Measurements from ENCODE around the gene SH2B3.
A peak's percentile ranks its signal among the peaks of the same experiment; 100 is the strongest.
"Not testable (repeated sequence)": the region's sequence is repeated elsewhere in the genome, so short reads cannot be mapped to it uniquely, and the experiment has no call there.

Gene SH2B3

DNA sequence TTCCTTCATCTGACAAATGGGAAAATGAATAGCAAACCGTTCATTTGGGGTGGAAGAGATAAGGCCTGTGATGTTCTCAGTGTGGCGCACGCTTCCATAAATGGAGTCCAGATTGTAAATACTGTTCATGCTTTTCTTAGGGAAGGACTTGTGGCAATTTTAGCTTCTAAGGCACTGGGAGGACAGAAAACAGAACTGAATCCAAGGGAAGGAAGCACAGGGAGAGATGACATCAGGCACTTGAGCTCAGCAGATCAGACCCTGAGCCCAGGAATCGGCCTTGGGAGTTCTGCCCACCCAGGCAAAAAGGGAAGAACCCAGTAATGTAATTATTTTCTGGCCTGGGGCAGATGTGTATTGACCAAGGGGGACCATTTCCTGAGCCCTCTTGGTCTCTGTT, 7.2 kb upstream of the SH2B3 start:
- no peak overlapping the region for H3K4me3 Mint-ChIP-seq
- no peaks in the 10 kb centered on the region for H3K9me3 Mint-ChIP-seq
- no peaks in the 10 kb centered on the region for H3K27me3 Mint-ChIP-seq
- H3K27ac Mint-ChIP-seq: no peak overlapping the region
- no peaks in the 10 kb centered on the region for H3K36me3 Mint-ChIP-seq (ENCODE audit: low read depth)
- H3K4me1 Mint-ChIP-seq (ENCODE audit: low read depth): peaks cover 49% of the 10 kb centered on the region

DNA sequence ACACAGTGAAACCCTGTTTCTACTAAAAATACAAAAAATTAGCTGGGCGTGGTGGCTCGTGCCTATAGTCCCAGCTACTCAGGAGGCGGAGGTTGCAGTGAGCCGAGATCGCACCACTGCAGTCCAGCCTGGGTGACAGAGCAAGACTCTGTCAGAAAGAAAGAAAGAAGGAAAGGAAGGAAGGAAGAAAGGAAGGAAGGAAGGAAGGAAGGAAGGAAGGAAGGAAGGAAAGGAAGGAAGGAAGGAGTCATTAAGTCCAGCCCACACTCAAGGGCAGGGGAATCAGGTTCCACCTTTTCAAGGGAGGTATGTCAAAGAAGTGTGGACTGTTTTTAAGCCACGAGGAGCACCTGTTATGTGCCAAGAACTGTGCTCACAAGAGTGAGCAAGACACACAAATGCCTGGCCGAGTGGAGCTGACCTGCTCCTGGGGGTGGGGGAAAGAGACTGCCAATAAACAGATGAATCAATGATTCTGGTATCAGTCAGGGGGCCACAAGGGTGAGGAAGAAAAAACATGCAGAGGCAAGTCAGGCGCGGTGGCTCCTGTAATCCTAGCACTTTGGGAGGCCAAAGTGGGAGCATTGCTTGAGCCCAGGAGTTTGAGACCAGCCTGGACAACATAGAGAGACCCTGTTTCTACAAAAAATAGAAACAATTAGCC, 5.8 kb upstream of the SH2B3 start:
- H3K9me3 Mint-ChIP-seq; H3K36me3 Mint-ChIP-seq (ENCODE audit: low read depth); H3K27me3 Mint-ChIP-seq: not testable (repeated sequence)
- H3K4me3 Mint-ChIP-seq: peak overlapping the region; percentile 36
- H3K27ac Mint-ChIP-seq: peak overlapping the region; percentile 83
- peaks cover 62% of the 10 kb centered on the region for H3K4me1 Mint-ChIP-seq (ENCODE audit: low read depth)

DNA sequence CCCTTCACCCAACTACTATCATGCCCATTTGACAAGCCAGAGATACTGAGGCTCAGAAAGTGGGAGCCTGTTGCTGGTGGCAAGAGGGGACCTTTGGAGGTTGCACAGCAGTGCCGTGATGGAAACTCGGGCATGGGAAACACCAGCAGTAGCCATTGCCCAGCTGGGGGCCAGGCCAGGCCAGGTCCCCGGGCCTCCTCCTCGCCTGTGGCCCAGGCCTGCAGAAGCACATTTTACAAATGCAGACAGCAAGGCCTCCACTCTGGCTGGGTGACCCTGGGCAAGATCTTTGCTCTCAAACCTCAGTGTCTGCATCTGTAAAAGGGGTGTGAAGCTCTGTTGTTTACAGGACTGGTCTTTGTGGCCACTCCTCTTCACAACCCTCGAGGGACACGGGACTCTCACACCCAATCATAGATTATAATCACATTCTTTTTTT, 4.5 kb upstream of the SH2B3 start:
- Mint-ChIP-seq H3K4me1 (ENCODE audit: low read depth) (peaks cover 63% of the 10 kb centered on the region), H3K4me3 (no peak overlapping the region), H3K27ac (no peak overlapping the region), H3K27me3 (no peaks in the 10 kb centered on the region), H3K9me3 (no peaks in the 10 kb centered on the region), H3K36me3 (ENCODE audit: low read depth) (no peaks in the 10 kb centered on the region)

DNA sequence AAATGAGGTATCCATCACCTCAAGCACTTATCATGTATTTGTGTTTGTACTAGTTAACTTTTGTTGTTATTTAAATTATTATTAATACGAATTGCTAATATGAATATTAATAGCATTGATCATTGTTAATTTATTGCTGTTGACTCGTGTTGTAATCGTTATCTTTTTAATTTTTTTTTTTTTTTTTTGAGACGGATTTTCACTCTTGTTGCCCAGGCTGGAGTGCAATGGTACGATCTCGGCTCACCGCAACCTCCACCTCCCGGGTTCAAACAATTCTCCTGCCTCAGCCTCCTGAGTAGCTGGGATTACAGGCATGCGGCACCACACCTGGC, 3.3 kb upstream of the SH2B3 start:
- not testable (repeated sequence) for H3K27me3 Mint-ChIP-seq; H3K36me3 Mint-ChIP-seq (ENCODE audit: low read depth); H3K9me3 Mint-ChIP-seq
- Mint-ChIP-seq H3K4me3 (peak overlapping the region; percentile 71), H3K27ac (peak overlapping the region; percentile 98), H3K4me1 (ENCODE audit: low read depth) (peaks cover 55% of the 10 kb centered on the region)

DNA sequence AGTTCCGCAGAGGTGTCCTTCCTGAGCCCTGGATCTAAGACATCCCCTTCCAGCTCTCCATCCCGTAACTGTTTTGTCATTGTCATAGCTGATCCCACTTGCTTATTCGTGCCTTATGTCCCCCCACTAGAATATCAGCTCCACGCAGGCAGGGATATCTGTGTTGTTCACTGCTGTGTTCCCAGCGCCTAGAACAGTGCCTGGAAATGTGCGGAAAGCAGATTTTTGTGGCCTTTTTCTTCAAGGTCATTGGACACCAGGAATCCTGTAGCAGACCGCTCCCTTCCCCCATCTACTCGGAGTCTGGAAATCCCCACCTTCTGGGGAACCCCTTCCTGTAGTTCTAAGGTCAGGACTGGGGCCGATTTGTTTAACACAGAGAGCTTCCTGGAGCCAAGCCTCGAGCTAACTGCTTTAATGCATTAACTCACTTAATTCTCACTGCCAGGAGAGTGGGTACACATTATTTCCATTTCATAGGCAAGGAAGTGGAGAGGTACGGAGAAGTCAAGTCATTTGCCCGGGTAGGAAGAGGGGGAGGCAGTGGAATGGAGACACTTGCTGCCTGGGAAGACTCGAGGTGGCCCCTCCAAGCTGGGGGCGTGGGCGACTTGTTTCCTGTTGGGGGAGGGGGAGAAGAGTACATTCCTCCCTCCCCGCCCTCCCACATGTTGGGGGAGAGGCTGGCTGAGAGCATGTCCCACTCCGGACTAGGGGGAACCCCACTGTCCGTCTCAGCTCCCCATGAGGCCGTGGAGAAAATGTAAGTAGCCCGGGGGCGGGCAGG, 1.2 kb upstream of the SH2B3 start:
- Mint-ChIP-seq H3K4me3 (peak overlapping the region; percentile 84), H3K4me1 (ENCODE audit: low read depth) (peaks cover 56% of the 10 kb centered on the region), H3K36me3 (ENCODE audit: low read depth) (peaks cover 9% of the 10 kb centered on the region), H3K27ac (peak overlapping the region; percentile 98), H3K9me3 (no peaks in the 10 kb centered on the region), H3K27me3 (no peaks in the 10 kb centered on the region)

DNA sequence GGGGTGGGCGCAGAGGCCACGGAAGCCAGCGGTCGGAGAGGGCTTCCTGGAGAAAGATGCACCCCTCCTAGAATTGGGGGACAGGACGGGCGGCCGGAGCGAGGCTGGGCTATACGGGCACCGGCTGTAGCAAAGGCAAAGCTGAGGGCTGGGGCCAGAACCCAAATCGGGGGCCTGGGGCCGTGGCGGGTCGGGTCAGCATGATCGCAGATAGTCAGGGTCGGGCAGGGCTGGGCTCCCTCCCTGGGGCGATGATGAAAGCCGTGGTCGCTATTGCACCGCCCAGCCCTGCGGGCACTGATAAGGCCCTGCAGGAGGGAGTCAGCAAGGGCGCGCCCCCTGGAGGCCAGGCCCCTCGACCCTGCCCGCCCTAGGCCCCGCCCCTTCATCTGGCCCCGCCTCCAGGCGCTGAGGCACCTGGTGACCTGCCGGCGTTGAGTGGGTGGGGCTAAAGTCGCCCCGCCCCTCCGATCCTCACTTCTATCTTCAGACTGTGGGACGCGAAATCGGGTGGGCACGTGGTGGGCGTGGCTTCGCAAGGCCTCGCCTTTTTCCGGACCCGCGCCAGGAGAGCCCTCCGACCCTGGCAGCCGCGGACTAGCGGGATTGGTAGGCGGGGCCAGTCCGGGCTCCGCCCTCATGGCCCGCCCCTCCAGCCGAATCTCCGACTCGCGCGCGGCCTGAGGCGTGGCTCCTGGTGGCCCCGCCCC, 419 bp upstream of the SH2B3 start:
- H3K27me3 Mint-ChIP-seq: no peaks in the 10 kb centered on the region
- peak overlapping the region; percentile 84 for H3K4me3 Mint-ChIP-seq
- peaks cover 56% of the 10 kb centered on the region for H3K4me1 Mint-ChIP-seq (ENCODE audit: low read depth)
- no peaks in the 10 kb centered on the region for H3K9me3 Mint-ChIP-seq
- H3K27ac Mint-ChIP-seq: peak overlapping the region; percentile 98
- H3K36me3 Mint-ChIP-seq (ENCODE audit: low read depth): peaks cover 9% of the 10 kb centered on the region

DNA sequence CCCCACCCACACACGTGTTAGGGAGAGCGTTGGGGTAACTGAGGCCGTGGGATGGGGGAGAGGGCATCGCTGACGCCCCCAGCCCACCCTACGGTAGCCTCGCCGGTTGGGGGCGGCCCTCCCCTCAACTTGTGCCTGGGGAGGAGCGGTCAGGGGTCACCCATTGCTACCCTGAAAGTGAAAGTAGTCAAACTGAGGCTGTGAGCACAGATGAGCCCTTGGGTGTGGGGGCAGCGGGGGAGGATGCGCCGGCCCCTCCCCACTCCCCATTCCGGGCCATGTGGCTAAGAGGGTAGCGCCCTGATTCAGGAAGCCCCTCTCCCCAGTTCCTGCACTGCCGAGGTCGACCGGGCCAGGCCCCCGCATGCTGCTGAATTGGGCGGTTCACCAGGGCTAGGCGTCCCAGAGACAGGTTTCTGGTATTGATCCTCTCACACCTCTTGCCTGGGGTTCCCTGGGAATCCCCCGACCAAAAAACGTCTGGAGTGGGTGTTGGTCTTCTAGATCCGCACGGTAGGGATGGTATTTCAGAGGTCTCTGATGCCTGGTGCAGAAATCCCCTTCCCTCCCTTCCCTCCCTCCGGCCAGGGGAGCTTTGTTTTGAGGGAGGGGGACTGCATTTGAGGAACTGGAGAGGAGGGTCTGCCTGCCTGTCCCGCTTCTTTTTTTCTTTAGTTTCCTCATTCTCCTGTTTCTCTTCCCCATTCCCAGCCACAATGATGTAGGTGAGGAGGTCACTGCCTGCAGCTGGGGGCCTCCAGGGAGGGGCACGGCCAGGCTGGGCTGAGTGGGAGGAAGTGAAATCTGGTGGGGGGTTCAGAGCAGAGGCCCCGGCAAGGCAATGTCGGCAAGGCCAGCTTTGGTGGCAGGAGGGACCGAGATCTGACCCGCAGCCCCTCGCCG, 1.0 kb downstream of the SH2B3 start:
- Mint-ChIP-seq H3K27ac (peak overlapping the region; percentile 84), H3K4me3 (peak overlapping the region; percentile 92), H3K36me3 (ENCODE audit: low read depth) (peaks cover 9% of the 10 kb centered on the region), H3K27me3 (no peaks in the 10 kb centered on the region), H3K9me3 (no peaks in the 10 kb centered on the region), H3K4me1 (ENCODE audit: low read depth) (peaks cover 69% of the 10 kb centered on the region)

DNA sequence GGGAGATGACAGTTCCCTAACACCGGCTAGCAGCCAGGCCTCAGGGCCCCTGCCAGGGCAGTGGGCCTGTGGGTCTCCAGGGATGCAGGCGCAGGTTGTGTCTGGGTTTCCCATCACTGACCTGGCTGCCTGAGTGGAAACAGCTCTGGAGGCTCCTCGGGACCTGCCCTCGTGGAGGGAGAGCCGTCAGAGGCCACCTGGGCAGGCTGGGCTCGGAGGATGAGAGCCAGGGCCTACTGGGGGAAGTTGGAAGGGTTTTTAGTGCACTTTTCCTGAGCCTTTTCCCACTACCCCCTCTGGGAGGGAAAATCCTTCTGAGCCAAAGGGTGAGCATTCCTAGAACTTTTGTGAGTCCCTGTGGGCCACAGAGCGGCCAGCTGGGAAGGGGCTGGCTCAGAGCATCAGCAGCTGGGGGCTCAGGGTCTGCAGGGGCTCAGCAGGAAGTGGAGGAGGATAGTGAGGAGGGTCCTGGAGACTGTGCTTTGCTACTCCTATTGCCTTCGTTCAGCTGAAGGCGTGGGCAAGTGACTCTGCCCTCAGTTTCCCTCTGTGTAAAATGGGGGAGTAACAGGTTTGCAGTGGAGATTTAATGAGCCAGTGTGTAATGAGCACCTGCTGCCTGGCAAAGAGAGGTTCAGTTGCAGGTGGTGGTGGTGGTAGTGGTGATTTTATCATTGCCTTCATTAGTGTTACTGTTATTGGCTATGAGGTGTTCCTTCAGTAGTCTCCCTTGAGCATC, 1.8 kb downstream of the SH2B3 start:
- no peaks in the 10 kb centered on the region for H3K9me3 Mint-ChIP-seq
- no peaks in the 10 kb centered on the region for H3K27me3 Mint-ChIP-seq
- peaks cover 15% of the 10 kb centered on the region for H3K36me3 Mint-ChIP-seq (ENCODE audit: low read depth)
- H3K4me1 Mint-ChIP-seq (ENCODE audit: low read depth): peaks cover 77% of the 10 kb centered on the region
- H3K4me3 Mint-ChIP-seq: peak overlapping the region; percentile 92
- H3K27ac Mint-ChIP-seq: peak overlapping the region; percentile 84

DNA sequence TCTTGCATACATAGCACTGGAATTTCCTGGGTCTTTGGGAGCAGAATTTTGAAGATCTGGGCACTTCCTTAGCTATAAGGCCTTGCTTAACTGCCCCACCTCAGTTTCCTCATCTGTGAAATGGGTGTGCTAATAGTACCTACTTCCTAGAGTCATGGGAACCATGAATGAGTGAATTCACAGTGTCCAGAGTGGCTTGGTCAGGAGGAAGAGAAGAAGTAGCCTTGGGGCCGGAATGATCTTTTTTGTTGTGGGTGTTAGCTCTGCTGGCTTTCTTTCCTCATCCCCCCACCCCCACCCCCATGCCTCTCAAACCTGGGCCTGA, 2.4 kb downstream of the SH2B3 start:
- H3K9me3 Mint-ChIP-seq: no peaks in the 10 kb centered on the region
- peak overlapping the region; percentile 92 for H3K4me3 Mint-ChIP-seq
- H3K27ac Mint-ChIP-seq: peak overlapping the region; percentile 84
- H3K4me1 Mint-ChIP-seq (ENCODE audit: low read depth): peaks cover 77% of the 10 kb centered on the region
- no peaks in the 10 kb centered on the region for H3K27me3 Mint-ChIP-seq
- H3K36me3 Mint-ChIP-seq (ENCODE audit: low read depth): peaks cover 20% of the 10 kb centered on the region

DNA sequence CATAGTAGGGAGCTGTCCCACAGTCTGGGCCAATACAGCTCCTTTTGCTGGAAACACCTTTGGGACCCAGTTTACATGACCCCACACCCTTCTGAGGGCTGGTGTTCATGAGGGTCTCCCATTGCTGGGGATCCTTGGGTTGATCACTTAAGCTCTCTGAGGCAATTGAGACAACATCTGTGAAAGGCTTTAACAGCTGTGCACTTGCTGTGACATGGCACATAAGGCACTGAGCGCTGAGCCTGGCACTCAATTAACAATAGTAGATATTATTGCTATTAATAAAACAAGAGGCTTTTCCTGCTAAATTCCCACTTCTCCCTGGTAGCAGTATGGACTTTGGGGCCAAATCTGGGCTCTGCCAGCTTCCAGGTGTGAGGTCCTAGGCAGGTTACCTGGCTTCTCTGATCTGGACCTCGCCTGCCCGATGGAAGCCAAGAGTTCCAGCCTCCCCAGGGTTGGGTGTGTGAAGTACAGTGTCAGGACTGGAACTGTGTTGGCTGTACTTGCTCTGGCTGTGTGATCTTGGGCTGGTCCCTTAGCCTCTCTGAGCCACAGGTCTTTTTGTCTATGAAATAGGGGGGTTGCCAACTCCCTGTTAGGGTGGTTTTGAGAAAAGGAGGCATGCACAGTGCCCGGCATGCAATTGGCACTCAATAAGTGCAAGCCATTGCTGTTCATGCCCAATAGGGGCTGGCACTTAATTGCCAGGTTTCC, 3.1 kb downstream of the SH2B3 start:
- Mint-ChIP-seq H3K27ac (peak overlapping the region; percentile 84), H3K9me3 (no peaks in the 10 kb centered on the region), H3K27me3 (no peaks in the 10 kb centered on the region), H3K4me3 (peak overlapping the region; percentile 92), H3K36me3 (ENCODE audit: low read depth) (peaks cover 28% of the 10 kb centered on the region), H3K4me1 (ENCODE audit: low read depth) (peaks cover 77% of the 10 kb centered on the region)

DNA sequence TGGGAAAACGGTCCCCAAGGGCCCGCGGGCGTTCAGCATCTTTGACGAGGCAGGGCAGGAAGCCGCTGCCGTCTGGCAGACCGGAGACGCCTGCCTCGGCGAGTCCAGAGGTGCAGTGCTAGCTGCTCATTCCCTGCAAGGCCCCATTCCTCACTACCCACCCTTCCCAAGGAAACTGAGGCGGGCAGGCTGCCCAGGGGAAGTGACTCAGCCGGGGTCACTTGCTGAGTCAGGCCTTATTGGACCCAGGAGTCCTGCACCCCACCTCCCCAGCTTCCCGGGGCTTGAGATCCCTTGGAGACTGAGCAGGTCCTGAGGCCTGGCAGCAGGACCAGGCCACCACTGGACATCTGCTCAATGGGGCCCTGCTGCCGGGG, 3.7 kb downstream of the SH2B3 start:
- H3K4me3 Mint-ChIP-seq: peak overlapping the region; percentile 92
- H3K27me3 Mint-ChIP-seq: no peaks in the 10 kb centered on the region
- peaks cover 29% of the 10 kb centered on the region for H3K36me3 Mint-ChIP-seq (ENCODE audit: low read depth)
- peak overlapping the region; percentile 85 for H3K27ac Mint-ChIP-seq
- no peaks in the 10 kb centered on the region for H3K9me3 Mint-ChIP-seq
- H3K4me1 Mint-ChIP-seq (ENCODE audit: low read depth): peaks cover 73% of the 10 kb centered on the region

DNA sequence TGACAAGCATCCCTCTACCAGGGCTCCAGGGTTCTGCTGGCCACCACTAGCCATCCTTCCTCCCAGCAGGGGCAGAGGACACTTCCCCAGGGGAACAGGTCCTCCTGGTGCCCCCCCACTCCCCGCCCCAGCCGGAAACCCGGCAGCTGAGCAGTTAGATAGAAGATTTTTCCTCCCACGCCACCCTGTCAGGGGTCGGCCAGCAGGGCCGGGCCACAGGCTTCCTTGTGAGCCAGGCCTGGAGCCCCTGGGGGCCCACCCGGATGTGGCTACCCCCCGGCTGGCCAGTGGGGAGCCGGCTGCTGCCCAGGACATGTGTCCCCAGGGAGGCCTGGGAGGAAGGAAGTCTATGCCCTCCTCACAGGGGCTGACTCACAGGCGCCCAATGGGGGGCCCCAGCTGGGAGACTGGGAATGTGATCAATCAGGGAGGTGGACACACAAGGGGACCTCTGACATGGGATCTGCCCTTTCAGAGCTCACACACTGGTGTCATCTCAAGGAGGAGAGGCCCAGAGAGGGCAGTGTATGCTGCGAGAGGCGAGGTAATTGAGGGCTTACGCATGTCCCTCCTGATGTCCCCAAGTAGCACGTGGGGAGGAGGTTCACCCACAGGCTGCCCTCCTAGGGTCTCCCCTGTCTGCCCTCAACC, 4.2 kb downstream of the SH2B3 start:
- peak overlapping the region; percentile 92 for H3K4me3 Mint-ChIP-seq
- peaks cover 73% of the 10 kb centered on the region for H3K4me1 Mint-ChIP-seq (ENCODE audit: low read depth)
- H3K9me3 Mint-ChIP-seq: no peaks in the 10 kb centered on the region
- peaks cover 34% of the 10 kb centered on the region for H3K36me3 Mint-ChIP-seq (ENCODE audit: low read depth)
- H3K27me3 Mint-ChIP-seq: no peaks in the 10 kb centered on the region
- peak overlapping the region; percentile 85 for H3K27ac Mint-ChIP-seq

DNA sequence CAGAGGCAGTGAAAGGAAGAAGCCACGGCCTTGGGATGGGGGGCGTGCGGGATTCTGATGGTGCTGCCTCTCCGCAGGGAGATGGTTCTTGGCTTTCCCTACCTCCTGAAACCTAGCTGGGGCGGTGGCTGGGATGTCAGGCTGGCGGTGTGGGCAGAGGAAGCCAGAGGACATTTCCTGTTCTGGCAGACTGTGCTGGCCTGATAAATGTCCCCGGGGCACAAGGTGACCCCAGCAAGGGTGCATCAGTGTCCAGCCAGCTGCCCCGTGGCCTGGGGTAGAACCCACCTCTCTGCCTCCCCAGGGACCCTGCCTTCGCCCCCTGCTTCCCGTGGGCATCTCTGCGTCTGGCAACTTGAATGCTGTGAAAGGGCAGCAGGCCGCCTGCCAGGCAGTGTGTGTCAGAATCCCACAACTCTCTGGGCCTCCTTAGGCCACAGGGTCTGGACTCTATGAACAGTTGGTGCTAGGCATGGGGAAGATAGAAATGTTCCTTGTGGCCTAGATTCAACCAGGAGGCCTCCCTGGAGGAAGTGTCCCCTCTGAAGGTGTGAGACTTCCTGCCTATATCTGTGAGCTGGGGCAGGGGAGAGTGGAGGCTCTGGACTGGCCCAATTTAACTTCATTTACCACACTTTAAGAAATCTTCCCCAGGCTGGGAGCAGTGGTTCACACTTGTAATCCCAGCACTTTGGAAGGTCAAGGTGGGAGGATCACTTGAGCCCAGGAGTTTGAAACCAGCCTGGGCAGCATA, 4.9 kb downstream of the SH2B3 start:
- H3K27ac Mint-ChIP-seq: peak overlapping the region; percentile 85
- no peaks in the 10 kb centered on the region for H3K27me3 Mint-ChIP-seq
- peak overlapping the region; percentile 92 for H3K4me3 Mint-ChIP-seq
- peaks cover 38% of the 10 kb centered on the region for H3K36me3 Mint-ChIP-seq (ENCODE audit: low read depth)
- H3K4me1 Mint-ChIP-seq (ENCODE audit: low read depth): peaks cover 76% of the 10 kb centered on the region
- no peaks in the 10 kb centered on the region for H3K9me3 Mint-ChIP-seq
